Measurements from ENCODE around the gene MEX3B.

The MEX3B gene

GRCh38 chr15:82014989-82015388 is 30.8 kb downstream of the MEX3B start:
- no peaks in the 10 kb centered on the region for H3K4me1 ChIP-seq (ENCODE audit: insufficient read depth, low read length, severe bottlenecking)
- H3K27me3 ChIP-seq (ENCODE audit: insufficient read depth, low read length), result 0 out of 2 replicates have a peak, but pooled peaks cover 4% of the 10 kb centered on the region
- TF ChIP-seq EZH2 (IDR thresholded peaks at IDR 0.05; ENCODE audit: borderline replicate concordance, low read length) (no peak), CTCF (IDR thresholded peaks at IDR 0.05; ENCODE audit: low read length) (no peak)
- H3K79me2 ChIP-seq (ENCODE audit: insufficient read depth, low read length), result no peaks in the 10 kb centered on the region
- no peaks in the 10 kb centered on the region for H3K9me2 ChIP-seq (ENCODE audit: low read depth, low read length)
- H3K9ac ChIP-seq (ENCODE audit: low read length), result no peak overlapping the region
- no peaks in the 10 kb centered on the region for H4K20me1 ChIP-seq (ENCODE audit: insufficient read depth, low read length)
- no peak overlapping the region for H2AFZ ChIP-seq (ENCODE audit: low read length)
- H3K27ac ChIP-seq (ENCODE audit: low read depth, low read length, poor library complexity, severe bottlenecking), result no peak overlapping the region
- H3F3A ChIP-seq (ENCODE audit: insufficient read depth, low read length), result no peaks in the 10 kb centered on the region
- H3K36me3 ChIP-seq (ENCODE audit: insufficient read depth, low read length), result no peaks in the 10 kb centered on the region
- H3K4me2 ChIP-seq (ENCODE audit: low read length), result no peak overlapping the region
- no peaks in the 10 kb centered on the region for H3K9me3 ChIP-seq (ENCODE audit: low read length)
- H3K4me3 ChIP-seq (ENCODE audit: low read depth, low read length, poor library complexity, severe bottlenecking), result no peak overlapping the region

DNA sequence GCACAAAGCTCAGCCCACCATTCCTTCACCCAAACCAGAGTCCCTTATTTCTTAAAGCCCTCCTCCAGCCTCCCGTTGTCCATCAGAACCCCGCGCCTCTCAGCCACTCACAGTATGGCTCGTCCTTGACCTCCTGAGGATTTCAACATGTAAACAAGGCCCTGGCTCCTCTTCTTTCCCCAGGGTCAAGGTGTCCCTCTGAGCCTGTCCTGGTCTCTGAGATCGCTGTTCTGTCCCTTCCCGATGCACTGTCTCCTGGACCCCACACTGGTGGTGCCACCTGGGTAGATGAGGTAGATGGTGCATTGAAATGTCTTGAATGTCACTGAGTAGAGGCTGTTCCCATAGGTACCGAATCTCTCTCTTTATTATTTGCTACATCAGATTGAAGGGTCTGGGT is 32.9 kb downstream of the MEX3B start:
- TF ChIP-seq EZH2 (IDR thresholded peaks at IDR 0.05; ENCODE audit: borderline replicate concordance, low read length) (no peak), CTCF (IDR thresholded peaks at IDR 0.05; ENCODE audit: low read length) (no peak)
- Histone ChIP-seq H3F3A (ENCODE audit: insufficient read depth, low read length) (no peaks in the 10 kb centered on the region), H3K4me2 (ENCODE audit: low read length) (no peak overlapping the region), H3K4me3 (ENCODE audit: low read depth, low read length, poor library complexity, severe bottlenecking) (no peak overlapping the region), H3K9me2 (ENCODE audit: low read depth, low read length) (no peaks in the 10 kb centered on the region), H3K27me3 (ENCODE audit: insufficient read depth, low read length) (no peaks in the 10 kb centered on the region), H2AFZ (ENCODE audit: low read length) (no peak overlapping the region), H3K27ac (ENCODE audit: low read depth, low read length, poor library complexity, severe bottlenecking) (no peak overlapping the region), H3K9ac (ENCODE audit: low read length) (no peak overlapping the region), H4K20me1 (ENCODE audit: insufficient read depth, low read length) (no peaks in the 10 kb centered on the region), H3K79me2 (ENCODE audit: insufficient read depth, low read length) (no peaks in the 10 kb centered on the region), H3K36me3 (ENCODE audit: insufficient read depth, low read length) (no peaks in the 10 kb centered on the region), H3K9me3 (ENCODE audit: low read length) (no peaks in the 10 kb centered on the region), H3K4me1 (ENCODE audit: insufficient read depth, low read length, severe bottlenecking) (no peaks in the 10 kb centered on the region)

DNA sequence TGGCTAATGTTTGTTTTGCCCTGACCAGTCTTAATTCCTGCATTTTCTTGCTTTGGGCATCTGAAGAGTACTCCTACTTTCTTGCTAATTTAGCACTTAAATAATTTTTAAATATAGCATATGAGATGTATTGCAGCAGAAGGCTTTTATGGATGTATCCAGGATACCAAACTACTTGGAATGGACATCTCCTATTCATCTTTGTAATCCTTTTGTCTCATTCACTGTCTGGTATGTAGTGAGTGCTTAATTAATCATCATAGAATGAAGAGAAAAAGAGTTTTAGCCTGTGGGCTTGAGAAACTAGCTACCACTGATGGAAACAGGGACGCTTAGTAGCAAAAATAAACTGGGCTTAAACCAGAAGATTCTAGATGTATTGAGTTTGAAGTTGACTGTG is 40.6 kb downstream of the MEX3B start:
- Histone ChIP-seq H3K9ac (ENCODE audit: low read length) (no peak overlapping the region), H3K4me2 (ENCODE audit: low read length) (no peak overlapping the region), H3K79me2 (ENCODE audit: insufficient read depth, low read length) (no peaks in the 10 kb centered on the region), H3F3A (ENCODE audit: insufficient read depth, low read length) (no peaks in the 10 kb centered on the region), H2AFZ (ENCODE audit: low read length) (no peak overlapping the region), H3K4me3 (ENCODE audit: low read depth, low read length, poor library complexity, severe bottlenecking) (no peak overlapping the region), H3K9me2 (ENCODE audit: low read depth, low read length) (no peaks in the 10 kb centered on the region), H3K36me3 (ENCODE audit: insufficient read depth, low read length) (no peaks in the 10 kb centered on the region), H3K27ac (ENCODE audit: low read depth, low read length, poor library complexity, severe bottlenecking) (no peak overlapping the region), H3K9me3 (ENCODE audit: low read length) (peaks cover 3% of the 10 kb centered on the region; the same call in 1 of the 2 replicates), H4K20me1 (ENCODE audit: insufficient read depth, low read length) (no peaks in the 10 kb centered on the region), H3K27me3 (ENCODE audit: insufficient read depth, low read length) (no peaks in the 10 kb centered on the region), H3K4me1 (ENCODE audit: insufficient read depth, low read length, severe bottlenecking) (no peaks in the 10 kb centered on the region)
- TF ChIP-seq CTCF (IDR thresholded peaks at IDR 0.05; ENCODE audit: low read length) (no peak), EZH2 (IDR thresholded peaks at IDR 0.05; ENCODE audit: borderline replicate concordance, low read length) (no peak)

All from OCI-LY1 (cell line).